ENCODE results near the gene HLA-DMA.
"Not testable (repeated sequence)": the region's sequence is repeated elsewhere in the genome, so short reads cannot be mapped to it uniquely, and the experiment has no call there.

The HLA-DMA gene

GRCh38 chr6:32954986-32955802 is 2.3 kb upstream of the HLA-DMA start:
- DNase-seq (ENCODE audit: low spot score): no peak

DNA sequence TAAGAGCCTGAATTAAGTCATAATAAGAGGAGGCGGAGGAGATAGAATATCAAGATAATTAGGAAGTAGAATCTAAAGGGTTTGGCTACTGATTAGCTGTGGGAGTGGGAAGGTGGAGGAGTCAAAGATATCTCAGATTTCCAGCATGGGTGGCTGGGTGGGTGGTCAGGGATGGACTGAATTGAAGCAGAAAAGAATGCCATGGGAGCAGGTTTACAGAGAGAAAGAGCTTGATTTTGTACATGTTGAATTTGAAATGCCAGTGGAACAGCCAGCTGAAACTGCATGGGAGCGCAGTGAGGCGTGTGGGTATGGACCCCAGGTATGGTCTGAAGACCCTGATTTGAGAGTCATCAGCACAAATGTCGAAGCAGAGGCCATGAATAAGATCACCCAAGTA is 1.4 kb upstream of the HLA-DMA start:
- DNase-seq (ENCODE audit: low spot score): no peak

DNA sequence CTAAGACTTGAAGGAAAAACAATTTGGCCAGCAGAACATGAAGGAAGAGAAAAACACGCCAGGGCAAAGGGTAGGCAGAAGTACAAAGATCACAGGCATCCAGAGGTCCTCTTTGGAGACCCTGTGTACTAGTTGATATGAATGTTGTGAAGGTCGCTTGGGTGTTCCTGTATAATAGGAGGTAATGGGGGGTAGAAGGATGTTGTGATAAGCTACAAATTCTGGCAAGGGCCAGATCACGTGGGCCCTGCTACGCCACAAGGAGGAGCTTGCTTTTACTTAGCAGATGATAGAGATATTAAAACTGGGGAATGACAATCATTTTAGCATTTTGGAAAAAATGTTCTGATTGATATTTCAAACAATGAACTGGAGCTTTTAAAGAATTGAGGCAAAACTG is 878 bp upstream of the HLA-DMA start:
- no peak for DNase-seq (ENCODE audit: low spot score)

DNA sequence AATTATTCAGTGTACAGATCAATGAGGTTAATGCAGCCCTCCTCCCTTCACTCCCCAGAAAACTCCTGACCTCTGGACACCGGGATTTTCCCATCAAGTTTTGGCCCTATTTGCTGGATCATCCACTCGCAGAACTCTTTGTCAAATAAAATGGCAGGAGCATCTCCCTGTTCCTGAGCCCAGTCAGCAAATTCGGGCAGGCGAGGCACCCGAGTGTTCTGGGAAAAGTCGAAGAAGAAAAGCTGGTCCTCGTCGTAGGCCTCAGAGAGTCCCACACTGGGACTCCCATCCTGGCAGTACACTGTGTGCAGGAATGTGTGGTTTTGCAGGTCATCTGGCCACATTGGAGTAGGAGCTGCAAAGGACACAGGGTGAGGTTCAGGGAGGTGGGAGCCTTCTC is 2.4 kb downstream of the HLA-DMA start:
- no peak for DNase-seq (ENCODE audit: low spot score)

GRCh38 chr6:32950010-32950409 is 2.9 kb downstream of the HLA-DMA start:
- DNase-seq (ENCODE audit: low spot score): no peak

- DNase-seq (ENCODE audit: low spot score): no peak
Observed at GRCh38 chr6:32949113-32949512, 3.8 kb downstream of the HLA-DMA start.

GRCh38 chr6:32947552-32948465 is 5.1 kb downstream of the HLA-DMA start:
- DNase-seq (ENCODE audit: low spot score): peak; percentile 65

DNA sequence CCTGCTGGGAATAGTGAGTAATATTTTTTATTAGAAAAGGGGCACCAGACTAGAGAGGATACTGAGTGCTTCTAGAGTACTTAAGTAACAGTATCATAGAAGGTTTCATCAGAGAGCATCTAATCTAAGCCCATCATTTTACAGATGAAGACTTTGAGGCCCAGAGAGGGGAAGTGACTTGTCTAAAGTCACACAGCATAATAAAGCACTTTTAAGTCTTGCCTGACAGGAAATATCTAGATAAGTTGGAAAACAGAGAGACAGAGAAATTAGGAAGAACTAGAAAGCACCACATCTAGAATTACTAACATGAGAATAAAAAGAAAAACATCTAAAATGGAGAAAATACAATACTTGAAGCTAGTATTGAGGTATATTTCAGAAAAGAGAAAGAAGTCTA is 6.0 kb downstream of the HLA-DMA start:
- DNase-seq (ENCODE audit: low spot score): no peak

DNA sequence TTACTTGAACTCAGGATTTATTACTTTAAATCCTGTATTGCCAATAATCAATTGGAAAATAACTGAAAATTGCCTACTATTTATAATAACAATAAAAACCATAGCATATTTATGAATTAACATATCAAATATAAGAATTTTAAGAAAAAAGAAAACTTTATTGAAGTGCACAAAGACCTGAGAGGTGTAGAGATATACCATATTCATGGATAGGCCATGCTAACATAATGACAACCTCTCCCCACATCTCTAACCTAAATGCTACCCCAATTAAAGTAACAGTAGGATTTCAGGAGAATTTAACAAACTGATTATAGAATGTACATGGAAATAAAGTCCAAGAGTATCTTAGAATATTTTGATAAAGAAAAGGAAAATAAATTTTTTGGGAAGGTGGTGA is 6.9 kb downstream of the HLA-DMA start:
- DNase-seq (ENCODE audit: low spot score): no peak

GRCh38 chr6:32945108-32945760 is 7.7 kb downstream of the HLA-DMA start:
- no peak for DNase-seq (ENCODE audit: low spot score)

DNA sequence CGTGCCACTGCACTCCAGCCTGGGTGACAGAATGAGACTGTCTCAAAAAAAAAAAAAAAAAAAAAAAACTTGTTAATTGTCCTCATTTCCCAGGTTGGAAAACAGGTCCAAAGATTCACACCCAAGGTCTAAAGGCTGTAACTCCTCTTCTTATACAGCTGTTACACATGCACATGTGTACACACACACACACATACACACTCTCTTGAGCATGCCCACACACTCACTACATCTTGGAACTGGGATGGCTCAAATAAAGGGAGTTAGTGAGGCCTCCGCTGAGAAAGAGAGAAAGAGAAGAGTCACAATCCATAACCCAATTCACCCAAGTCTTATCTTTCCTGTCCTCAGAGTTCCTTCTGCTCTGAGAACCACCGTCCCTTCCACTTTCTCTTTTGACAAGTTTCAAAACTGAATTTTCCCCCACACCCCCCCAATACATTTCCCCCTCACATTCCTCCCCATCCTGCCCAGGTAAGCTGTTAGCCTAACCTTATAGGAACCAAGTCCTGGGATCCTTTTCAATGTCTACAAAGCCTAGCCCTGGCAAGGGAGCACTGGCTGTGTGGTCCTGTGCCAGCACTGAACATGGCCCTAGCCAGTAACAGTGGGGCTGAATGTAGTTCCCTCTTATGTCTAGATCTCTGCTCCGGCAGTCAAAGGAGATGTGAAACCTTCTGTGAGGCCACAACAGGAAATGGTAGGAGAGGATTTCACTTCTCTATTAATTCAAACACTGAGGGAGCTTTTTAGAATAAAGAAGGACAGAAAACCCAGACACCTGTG is 8.8 kb downstream of the HLA-DMA start:
- no peak for DNase-seq (ENCODE audit: low spot score)

DNA sequence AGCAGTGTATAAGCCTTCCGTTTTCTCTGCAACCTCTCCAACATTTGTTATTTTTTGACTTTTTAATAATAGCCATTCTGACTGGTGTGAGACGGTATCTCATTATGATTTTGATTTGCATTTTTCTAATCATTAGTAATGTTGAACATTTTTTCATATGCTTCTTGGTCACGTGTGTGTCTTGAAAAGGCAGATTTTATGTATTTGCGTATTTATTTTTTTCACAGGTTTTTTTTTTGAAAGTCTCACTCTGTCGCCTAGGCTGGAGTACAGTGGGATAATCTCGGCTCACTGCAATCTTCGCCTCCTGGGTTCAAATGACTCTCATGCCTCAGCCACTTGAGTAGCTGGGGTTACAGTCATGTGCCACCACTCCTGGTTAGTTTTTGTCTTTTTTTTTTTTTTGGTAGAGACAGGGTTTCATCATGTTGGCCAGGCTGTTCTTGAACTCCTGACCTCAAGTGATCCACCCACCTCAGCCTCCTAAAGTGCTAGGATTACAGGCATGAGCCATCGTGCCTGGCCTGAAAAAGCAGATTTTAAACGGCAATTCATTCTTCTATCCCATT is 10.3 kb downstream of the HLA-DMA start:
- not testable (repeated sequence) for DNase-seq (ENCODE audit: low spot score)

- no peak for DNase-seq (ENCODE audit: low spot score)
Observed at GRCh38 chr6:32941214-32941768, 11.6 kb downstream of the HLA-DMA start.

DNA sequence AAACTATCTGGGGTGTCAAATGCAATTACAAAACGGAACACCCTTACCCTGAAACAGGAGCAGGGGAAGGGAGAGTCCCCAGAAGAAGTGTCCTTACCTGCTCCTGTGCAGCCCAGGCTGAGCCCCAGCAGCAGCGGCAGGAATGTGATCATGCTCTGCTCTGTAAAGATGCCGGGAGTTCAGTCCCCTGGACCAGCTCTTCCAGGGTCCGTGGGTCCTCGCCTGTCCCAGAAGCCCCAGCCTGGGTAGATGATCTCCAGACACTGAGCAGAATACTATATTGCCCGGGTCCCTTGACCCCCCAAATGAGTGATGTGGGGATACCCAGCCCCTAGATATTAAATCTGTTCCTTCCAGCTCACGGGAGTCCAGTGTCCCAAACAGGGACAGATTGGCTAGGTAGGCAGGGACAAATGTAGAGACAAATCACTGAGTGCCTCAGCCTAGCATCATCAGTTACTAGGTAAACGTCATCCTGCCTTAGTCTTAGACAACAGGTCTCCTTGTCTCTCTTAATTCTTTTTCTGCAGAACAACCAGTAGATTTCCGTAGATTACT is 12.2 kb downstream of the HLA-DMA start, which contains the start of gene HLA-DMB:
Gene HLA-DMB, minus strand, starts transcription at position 373 of the 558 bp plus-strand sequence. Its CDS starts 221 bp downstream, at position 152.
- peak; percentile 82 for DNase-seq (ENCODE audit: low spot score)

GRCh38 chr6:32938494-32938893 is 14.4 kb downstream of the HLA-DMA start:
- DNase-seq (ENCODE audit: low spot score): no peak

DNA sequence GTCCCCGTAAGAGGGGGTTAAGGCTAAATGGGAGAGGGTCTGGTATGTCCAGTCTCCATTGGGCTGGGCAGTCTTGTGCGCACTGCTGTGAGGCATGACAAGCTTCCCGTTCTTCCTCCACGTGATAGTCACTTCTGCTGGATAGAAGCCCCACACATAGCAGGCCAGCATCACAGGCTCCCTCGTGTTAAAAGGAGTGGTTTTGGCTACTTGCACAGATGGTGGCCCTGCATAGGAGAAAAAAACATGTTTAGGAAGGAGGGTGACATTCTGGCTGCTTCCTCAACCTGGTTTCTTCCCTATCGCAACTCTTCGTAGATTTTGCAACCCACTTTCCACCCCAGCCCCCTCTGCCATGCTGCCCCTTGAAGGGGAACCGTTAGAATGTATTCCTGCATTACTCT is 15.7 kb downstream of the HLA-DMA start:
- no peak for DNase-seq (ENCODE audit: low spot score)

- no peak for DNase-seq (ENCODE audit: low spot score)
Observed at GRCh38 chr6:32936239-32937152, 16.4 kb downstream of the HLA-DMA start.

- no peak for DNase-seq (ENCODE audit: low spot score)
Observed at GRCh38 chr6:32935551-32936238, 17.2 kb downstream of the HLA-DMA start.

GRCh38 chr6:32933661-32934085 is 19.2 kb downstream of the HLA-DMA start:
- DNase-seq (ENCODE audit: low spot score): peak; percentile 79

All from D341Med (cell line).